ENCODE data around the gene HSPA8. TPM values are rescaled to one million over a fixed set of nuclear protein-coding genes. Genes with fewer than 3 reads are reported as not detected.
"Not testable (repeated sequence)": the region's sequence is repeated elsewhere in the genome, so short reads cannot be mapped to it uniquely, and the experiment has no call there.

Gene HSPA8
- total RNA-seq, 2 donors from 2014 or later: 1,572 to 1,940 TPM

DNA sequence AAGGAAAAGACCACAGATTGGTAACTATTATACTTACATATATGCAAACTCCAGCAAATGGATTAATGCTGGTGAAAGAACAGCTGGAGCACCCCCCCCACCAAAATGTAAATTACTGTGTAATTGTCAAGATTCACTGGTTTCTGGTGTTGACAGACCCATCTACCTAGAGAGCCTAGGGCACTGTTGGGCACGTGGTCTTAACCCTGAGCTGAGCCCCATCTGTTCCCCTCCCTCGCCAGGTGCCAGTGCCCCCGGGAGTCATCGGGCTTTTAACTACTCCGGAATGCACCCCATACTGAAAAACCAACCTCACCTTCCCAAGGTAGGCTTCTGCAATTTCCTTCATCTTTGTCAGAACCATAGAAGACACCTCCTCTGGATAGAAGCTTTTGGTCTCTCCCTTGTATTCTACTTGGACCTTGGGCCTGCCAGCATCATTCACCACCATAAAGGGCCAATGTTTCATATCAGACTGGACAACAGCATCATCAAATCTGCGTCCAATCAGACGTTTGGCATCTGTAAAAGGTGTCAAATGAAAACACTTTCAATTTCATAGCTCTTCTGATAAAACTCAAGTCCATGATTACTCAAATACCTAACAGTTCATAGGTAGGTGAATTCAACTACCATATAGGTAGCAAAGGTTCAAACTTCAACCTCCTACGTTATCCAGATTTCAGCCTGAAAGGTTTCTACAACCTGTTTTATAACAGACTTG is 1.5 kb downstream of the HSPA8 start:
- TF ChIP-seq CTCF (conservative IDR thresholded peaks at IDR 0.05): no peak
- peak overlapping the region; percentile 84 for H3K4me3 ChIP-seq (ENCODE audit: low read length)
- H3K27me3 ChIP-seq (ENCODE audit: control insufficient read depth, insufficient read depth, low read length, poor library complexity, severe bottlenecking): no peaks in the 10 kb centered on the region
- no peak for DNase-seq
- peak overlapping the region; percentile 99 for H3K9ac ChIP-seq (ENCODE audit: extremely low read depth, low read length, poor library complexity, severe bottlenecking)
- Mint-ChIP-seq H3K4me1 (peaks cover 44% of the 10 kb centered on the region), H3K4me3 (peak overlapping the region; percentile 98), H3K9me3 (no peaks in the 10 kb centered on the region), H3K27ac (peak overlapping the region; percentile 94), H3K36me3 (ENCODE audit: low read depth) (peaks cover 62% of the 10 kb centered on the region), H3K27me3 (ENCODE audit: insufficient read depth) (no peaks in the 10 kb centered on the region)
- 7 to 12% methylated on average over 3 to 8 of the region's 8 CpGs for WGBS, 2 experiments (ENCODE audit: insufficient coverage in 1 of 2, insufficient read length in 1 of 2)
- H3K4me1 ChIP-seq (ENCODE audit: control insufficient read depth, insufficient read depth, low read length): peaks cover 3% of the 10 kb centered on the region
- H3K9me3 ChIP-seq (ENCODE audit: control insufficient read depth, low read length): no peaks in the 10 kb centered on the region
- no peak overlapping the region for H3K27ac ChIP-seq (ENCODE audit: low read depth, low read length)
- H3K36me3 ChIP-seq (ENCODE audit: control insufficient read depth, insufficient read depth, low read length): peaks cover 62% of the 10 kb centered on the region

DNA sequence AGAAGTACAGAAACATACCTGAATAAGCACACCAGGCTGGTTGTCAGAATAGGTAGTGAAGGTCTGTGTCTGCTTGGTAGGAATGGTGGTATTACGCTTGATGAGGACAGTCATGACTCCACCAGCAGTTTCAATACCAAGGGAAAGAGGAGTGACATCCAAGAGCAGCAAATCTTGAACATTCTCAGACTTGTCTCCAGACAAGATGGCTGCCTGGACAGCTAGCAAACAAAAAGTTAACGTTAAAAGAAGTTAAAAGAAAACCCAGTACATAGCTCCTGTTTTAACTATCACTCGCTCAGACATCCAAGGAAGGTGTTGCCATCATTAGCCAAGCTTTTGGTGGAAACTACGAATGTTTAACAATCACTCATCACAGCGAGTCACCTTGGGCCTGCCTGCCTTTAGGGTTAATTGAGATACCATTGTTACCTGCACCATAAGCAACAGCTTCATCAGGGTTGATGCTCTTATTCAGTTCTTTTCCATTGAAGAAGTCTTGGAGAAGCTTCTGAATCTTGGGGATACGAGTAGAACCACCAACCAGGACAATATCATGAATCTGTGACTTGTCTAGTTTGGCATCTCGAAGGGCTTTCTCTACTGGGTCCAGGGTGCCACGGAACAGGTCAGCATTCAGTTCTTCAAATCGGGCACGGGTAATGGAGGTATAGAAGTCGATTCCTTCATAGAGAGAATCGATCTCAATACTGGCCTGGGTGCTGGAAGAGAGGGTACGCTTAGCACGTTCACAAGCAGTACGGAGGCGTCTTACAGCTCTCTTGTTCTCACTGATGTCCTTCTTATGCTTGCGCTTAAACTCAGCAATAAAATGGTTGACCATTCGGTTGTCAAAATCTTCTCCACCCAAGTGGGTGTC is 2.7 kb downstream of the HSPA8 start:
- H3K27me3 ChIP-seq (ENCODE audit: control insufficient read depth, insufficient read depth, low read length, poor library complexity, severe bottlenecking); H3K4me1 ChIP-seq (ENCODE audit: control insufficient read depth, insufficient read depth, low read length); H3K27ac ChIP-seq (ENCODE audit: low read depth, low read length); H3K27me3 Mint-ChIP-seq (ENCODE audit: insufficient read depth); H3K9me3 ChIP-seq (ENCODE audit: control insufficient read depth, low read length); DNase-seq; H3K9me3 Mint-ChIP-seq: not testable (repeated sequence)
- Mint-ChIP-seq H3K4me1 (peaks cover 42% of the 10 kb centered on the region), H3K4me3 (peak overlapping the region; percentile 98), H3K27ac (peak overlapping the region; percentile 72), H3K36me3 (ENCODE audit: low read depth) (peaks cover 63% of the 10 kb centered on the region)
- Histone ChIP-seq H3K4me3 (ENCODE audit: low read length) (peak overlapping the region; percentile 84), H3K36me3 (ENCODE audit: control insufficient read depth, insufficient read depth, low read length) (peaks cover 62% of the 10 kb centered on the region), H3K9ac (ENCODE audit: extremely low read depth, low read length, poor library complexity, severe bottlenecking) (peak overlapping the region; percentile 99)
- 75 to 79% methylated on average over 13 to 18 of the region's 18 CpGs for WGBS, 2 experiments (ENCODE audit: insufficient coverage in 1 of 2, insufficient read length in 1 of 2)

DNA sequence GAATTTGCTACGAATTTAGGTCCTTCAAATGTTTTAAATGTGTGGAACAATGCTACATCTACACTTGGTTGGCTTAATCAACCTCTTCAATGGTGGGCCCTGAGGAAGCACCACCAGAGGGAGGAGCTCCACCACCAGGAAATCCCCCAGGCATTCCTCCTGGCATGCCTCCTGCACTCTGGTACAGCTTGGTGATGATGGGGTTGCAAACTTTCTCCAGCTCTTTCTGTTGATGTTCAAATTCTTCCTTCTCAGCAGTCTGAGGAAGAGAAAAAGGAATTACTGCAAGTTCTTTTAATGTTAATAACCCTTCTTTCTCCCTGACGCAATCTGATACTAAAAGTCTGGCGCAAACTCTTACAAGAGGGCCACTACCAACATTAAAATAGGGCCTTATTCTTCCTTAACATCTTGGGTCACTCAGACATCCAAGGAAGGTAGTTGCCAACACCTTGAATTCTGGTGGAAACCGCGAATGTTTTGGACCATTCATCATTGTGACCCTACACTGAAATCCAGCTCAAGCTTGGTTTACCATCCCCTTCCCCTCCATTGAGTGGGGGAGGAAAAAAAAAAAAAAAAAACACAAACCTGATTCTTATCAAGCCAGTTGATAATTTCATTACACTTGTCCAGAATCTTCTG is 4.2 kb downstream of the HSPA8 start:
- no peaks in the 10 kb centered on the region for H3K27me3 Mint-ChIP-seq (ENCODE audit: insufficient read depth)
- H3K36me3 Mint-ChIP-seq (ENCODE audit: low read depth): peaks cover 63% of the 10 kb centered on the region
- Histone ChIP-seq H3K9me3 (ENCODE audit: control insufficient read depth, low read length) (no peaks in the 10 kb centered on the region), H3K4me3 (ENCODE audit: low read length) (peak overlapping the region; percentile 84), H3K4me1 (ENCODE audit: control insufficient read depth, insufficient read depth, low read length) (peaks cover 3% of the 10 kb centered on the region), H3K36me3 (ENCODE audit: control insufficient read depth, insufficient read depth, low read length) (peaks cover 62% of the 10 kb centered on the region), H3K27ac (ENCODE audit: low read depth, low read length) (no peak overlapping the region), H3K27me3 (ENCODE audit: control insufficient read depth, insufficient read depth, low read length, poor library complexity, severe bottlenecking) (no peaks in the 10 kb centered on the region), H3K9ac (ENCODE audit: extremely low read depth, low read length, poor library complexity, severe bottlenecking) (peak overlapping the region; percentile 99)
- DNase-seq: no peak
- WGBS, 2 experiments (ENCODE audit: insufficient coverage in 1 of 2, insufficient read length in 1 of 2): 93 to 98% methylated on average over 3 to 5 of the region's 5 CpGs
- H3K27ac Mint-ChIP-seq: peak overlapping the region; percentile 49
- H3K9me3 Mint-ChIP-seq: no peaks in the 10 kb centered on the region
- peak; percentile 45 for TF ChIP-seq CTCF (conservative IDR thresholded peaks at IDR 0.05)
- H3K4me1 Mint-ChIP-seq: peaks cover 34% of the 10 kb centered on the region
- H3K4me3 Mint-ChIP-seq: peak overlapping the region; percentile 98

Measured in endodermal cell (in vitro differentiated cells).